ENCODE measurements around the gene ADGRF5. TPM values are rescaled to one million over a fixed set of nuclear protein-coding genes. Genes with fewer than 3 reads are reported as not detected.

ADGRF5 gene
- total RNA-seq, 1 donor, result under 0.01 TPM

GRCh38 chr6:46893648-46894047, 28.1 kb downstream of the ADGRF5 start:
- Histone ChIP-seq H3K36me3 (ENCODE audit: insufficient read depth, low read length) (no peaks in the 10 kb centered on the region), H3K27ac (ENCODE audit: low read depth, low read length) (no peak overlapping the region), H3K27me3 (ENCODE audit: insufficient read depth, low read length) (no peaks in the 10 kb centered on the region), H3K4me2 (ENCODE audit: insufficient read depth, low read length) (no peak overlapping the region), H3K79me2 (ENCODE audit: insufficient read depth, low read length) (no peaks in the 10 kb centered on the region), H3K4me3 (ENCODE audit: insufficient read depth, low read length) (no peak overlapping the region), H4K20me1 (ENCODE audit: insufficient read depth, low read length) (no peaks in the 10 kb centered on the region), H3K4me1 (ENCODE audit: insufficient read depth, low read length) (no peaks in the 10 kb centered on the region), H2AFZ (ENCODE audit: low read length) (no peak overlapping the region), H3K9me3 (ENCODE audit: low read depth, low read length) (no peaks in the 10 kb centered on the region)
- DNase-seq (ENCODE audit: insufficient read length, low spot score, missing footprints), result no peak
- TF ChIP-seq, protein P1, sequence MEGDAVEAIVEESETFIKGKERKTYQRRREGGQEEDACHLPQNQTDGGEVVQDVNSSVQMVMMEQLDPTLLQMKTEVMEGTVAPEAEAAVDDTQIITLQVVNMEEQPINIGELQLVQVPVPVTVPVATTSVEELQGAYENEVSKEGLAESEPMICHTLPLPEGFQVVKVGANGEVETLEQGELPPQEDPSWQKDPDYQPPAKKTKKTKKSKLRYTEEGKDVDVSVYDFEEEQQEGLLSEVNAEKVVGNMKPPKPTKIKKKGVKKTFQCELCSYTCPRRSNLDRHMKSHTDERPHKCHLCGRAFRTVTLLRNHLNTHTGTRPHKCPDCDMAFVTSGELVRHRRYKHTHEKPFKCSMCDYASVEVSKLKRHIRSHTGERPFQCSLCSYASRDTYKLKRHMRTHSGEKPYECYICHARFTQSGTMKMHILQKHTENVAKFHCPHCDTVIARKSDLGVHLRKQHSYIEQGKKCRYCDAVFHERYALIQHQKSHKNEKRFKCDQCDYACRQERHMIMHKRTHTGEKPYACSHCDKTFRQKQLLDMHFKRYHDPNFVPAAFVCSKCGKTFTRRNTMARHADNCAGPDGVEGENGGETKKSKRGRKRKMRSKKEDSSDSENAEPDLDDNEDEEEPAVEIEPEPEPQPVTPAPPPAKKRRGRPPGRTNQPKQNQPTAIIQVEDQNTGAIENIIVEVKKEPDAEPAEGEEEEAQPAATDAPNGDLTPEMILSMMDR (IDR thresholded peaks at IDR 0.05; ENCODE audit: extremely low read depth, low read depth, low read length), result no peak

- DNase-seq (ENCODE audit: insufficient read length, low spot score, missing footprints), result peak; percentile 62
- Histone ChIP-seq H3K4me3 (ENCODE audit: insufficient read depth, low read length) (no peak overlapping the region), H3K27me3 (ENCODE audit: insufficient read depth, low read length) (no peaks in the 10 kb centered on the region), H3K4me1 (ENCODE audit: insufficient read depth, low read length) (no peaks in the 10 kb centered on the region), H4K20me1 (ENCODE audit: insufficient read depth, low read length) (no peaks in the 10 kb centered on the region), H3K79me2 (ENCODE audit: insufficient read depth, low read length) (no peaks in the 10 kb centered on the region), H3K9me3 (ENCODE audit: low read depth, low read length) (no peaks in the 10 kb centered on the region), H3K36me3 (ENCODE audit: insufficient read depth, low read length) (no peaks in the 10 kb centered on the region), H3K4me2 (ENCODE audit: insufficient read depth, low read length) (no peak overlapping the region), H3K27ac (ENCODE audit: low read depth, low read length) (no peak overlapping the region), H2AFZ (ENCODE audit: low read length) (no peak overlapping the region)
- TF ChIP-seq, protein P1 (IDR thresholded peaks at IDR 0.05; ENCODE audit: extremely low read depth, low read depth, low read length), result no peak
These were observed 30.4 kb downstream of the ADGRF5 start for GRCh38 chr6:46891252-46891795.

GRCh38 chr6:46888578-46888977, 33.2 kb downstream of the ADGRF5 start:
- TF ChIP-seq, protein P1 (IDR thresholded peaks at IDR 0.05; ENCODE audit: extremely low read depth, low read depth, low read length), result no peak
- Histone ChIP-seq H4K20me1 (ENCODE audit: insufficient read depth, low read length) (no peaks in the 10 kb centered on the region), H3K79me2 (ENCODE audit: insufficient read depth, low read length) (no peaks in the 10 kb centered on the region), H3K4me1 (ENCODE audit: insufficient read depth, low read length) (no peaks in the 10 kb centered on the region), H3K4me3 (ENCODE audit: insufficient read depth, low read length) (no peak overlapping the region), H3K36me3 (ENCODE audit: insufficient read depth, low read length) (no peaks in the 10 kb centered on the region), H3K4me2 (ENCODE audit: insufficient read depth, low read length) (no peak overlapping the region), H3K27ac (ENCODE audit: low read depth, low read length) (no peak overlapping the region), H3K9me3 (ENCODE audit: low read depth, low read length) (no peaks in the 10 kb centered on the region), H2AFZ (ENCODE audit: low read length) (no peak overlapping the region), H3K27me3 (ENCODE audit: insufficient read depth, low read length) (no peaks in the 10 kb centered on the region)
- no peak for DNase-seq (ENCODE audit: insufficient read length, low spot score, missing footprints)

DNA sequence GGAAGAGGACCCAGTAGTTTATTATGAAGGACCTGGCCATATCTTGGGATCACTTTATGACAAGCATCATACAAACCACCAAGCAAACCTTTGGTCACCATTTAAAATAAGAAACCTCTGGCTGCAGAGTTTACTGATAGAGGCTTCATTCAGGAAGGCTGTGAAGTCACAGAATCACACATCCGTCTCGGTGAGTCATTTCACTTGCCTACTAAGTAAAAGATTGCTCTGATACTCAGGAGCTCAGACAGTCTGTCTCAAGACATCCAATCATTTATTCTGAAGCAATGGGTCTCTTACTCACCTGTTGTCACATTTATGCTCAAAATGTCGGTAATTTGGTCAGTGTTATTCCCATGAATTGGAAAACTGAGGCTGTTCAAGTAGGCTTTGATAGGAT, 33.7 kb downstream of the ADGRF5 start:
- H3K79me2 ChIP-seq (ENCODE audit: insufficient read depth, low read length), result no peaks in the 10 kb centered on the region
- H3K4me2 ChIP-seq (ENCODE audit: insufficient read depth, low read length), result no peak overlapping the region
- no peaks in the 10 kb centered on the region for H3K4me1 ChIP-seq (ENCODE audit: insufficient read depth, low read length)
- no peaks in the 10 kb centered on the region for H3K9me3 ChIP-seq (ENCODE audit: low read depth, low read length)
- no peak overlapping the region for H3K4me3 ChIP-seq (ENCODE audit: insufficient read depth, low read length)
- H3K27ac ChIP-seq (ENCODE audit: low read depth, low read length), result no peak overlapping the region
- no peaks in the 10 kb centered on the region for H3K27me3 ChIP-seq (ENCODE audit: insufficient read depth, low read length)
- H3K36me3 ChIP-seq (ENCODE audit: insufficient read depth, low read length), result no peaks in the 10 kb centered on the region
- H4K20me1 ChIP-seq (ENCODE audit: insufficient read depth, low read length), result no peaks in the 10 kb centered on the region
- TF ChIP-seq, protein P1 (IDR thresholded peaks at IDR 0.05; ENCODE audit: extremely low read depth, low read depth, low read length), result no peak
- DNase-seq (ENCODE audit: insufficient read length, low spot score, missing footprints), result no peak
- no peak overlapping the region for H2AFZ ChIP-seq (ENCODE audit: low read length)

All from osteoblast (primary cell).